H1 (cell line): Measurements from ENCODE around the gene TIMM22. TPM values are rescaled to one million over a fixed set of nuclear protein-coding genes. Genes with fewer than 3 reads are reported as not detected.

Source experiments
- CTCF ChIA-PET: fragments of 300-600 bp; sonication (Branson Sonifier 250); formaldehyde crosslinking; loops from one replicate; lab custom pipeline; 2021; ENCODE audit not compliant: partially characterized antibody; lab: Charles Lee
- POLR2A ChIA-PET: fragments of 300-600 bp; sonication (Branson Sonifier 250); formaldehyde crosslinking; loops from one replicate; lab custom pipeline; 2021; ENCODE audit warnings: inconsistent platforms; ENCODE audit not compliant: partially characterized antibody; lab: Charles Lee
- DNase-seq, 2 experiments: peaks; one replicate each; pipeline versions ENCODE4 v3.0.0 to v3.0.0-alpha.2; 2010 to 2022; ENCODE audit warnings: low spot score in 2 of 2, low read depth in 1 of 2, mixed read lengths in 1 of 2
- FAIRE-seq: peaks from 2 replicates; lab custom pipeline; 2011; peaks lifted over from hg19 to GRCh38; lab: Jason Lieb, UNC
- H2AFZ ChIP-seq: 2 replicates; pipeline ENCODE4 v1.8.1; 2012; ENCODE audit warnings: low read length, inconsistent platforms
- H2AK5ac ChIP-seq: 2 replicates; pipeline ENCODE4 v1.6.1; 2013; ENCODE audit warnings: low read depth, low read length
- H2BK120ac ChIP-seq: replicated peaks from 2 replicates; pipeline ENCODE3; 2013; ENCODE audit warnings: low read depth, low read length, inconsistent platforms
- H2BK12ac ChIP-seq: 2 replicates; pipeline ENCODE4 v1.6.1; 2013; ENCODE audit warnings: low read depth, low read length
- H2BK15ac ChIP-seq: 2 replicates; pipeline ENCODE4 v1.6.1; 2013; ENCODE audit warnings: low read length
- H2BK20ac ChIP-seq: 2 replicates; pipeline ENCODE4 v1.6.1; 2013; ENCODE audit warnings: low read length
- H2BK5ac ChIP-seq: 2 replicates; pipeline ENCODE4 v1.6.1; 2013; ENCODE audit warnings: low read depth, low read length
- H3K14ac ChIP-seq: 2 replicates; pipeline ENCODE4 v1.6.1; 2013; ENCODE audit warnings: inconsistent platforms; ENCODE audit not compliant: insufficient read length
- H3K18ac ChIP-seq: 2 replicates; pipeline ENCODE4 v1.6.1; 2013; ENCODE audit warnings: low read length; ENCODE audit errors: extremely low read depth
- H3K23ac ChIP-seq: 2 replicates; pipeline ENCODE4 v1.6.1; 2013; ENCODE audit warnings: inconsistent platforms; ENCODE audit not compliant: insufficient read length
- H3K23me2 ChIP-seq: 2 replicates; pipeline ENCODE4 v1.6.1; 2013; ENCODE audit warnings: low read depth, low read length
- H3K27ac ChIP-seq: 2 replicates; pipeline ENCODE4 v1.6.1; 2011; ENCODE audit warnings: low read depth, low read length, inconsistent platforms
- H3K27me3 ChIP-seq, 4 experiments: replicated peaks in 1 of 4; 1 replicate in 1 of 4; 2 replicates in 3 of 4; pipeline versions ENCODE4 v1.6.1 to v1.8.1; 2011 to 2013; ENCODE audit warnings: low read length in 3 of 4, mild to moderate bottlenecking in 3 of 4, inconsistent platforms in 2 of 4, mixed read lengths in 2 of 4, moderate library complexity in 1 of 4; ENCODE audit not compliant: control insufficient read depth in 3 of 4, insufficient read depth in 3 of 4; ENCODE audit errors: extremely low read depth in 1 of 4
- H3K36me3 ChIP-seq, 4 experiments: 2 replicates each; pipeline versions ENCODE4 v1.6.1 to v1.8.1; 2011 to 2013; ENCODE audit warnings: mild to moderate bottlenecking in 4 of 4, low read length in 3 of 4, moderate library complexity in 2 of 4, control low read depth in 1 of 4, inconsistent platforms in 1 of 4; ENCODE audit not compliant: insufficient read depth in 4 of 4, control insufficient read depth in 2 of 4
- H3K4ac ChIP-seq: replicated peaks from 2 replicates; pipeline ENCODE3; 2013; ENCODE audit warnings: low read length, low read depth, mixed read lengths, inconsistent platforms; ENCODE audit not compliant: insufficient read length
- H3K4me1 ChIP-seq, 4 experiments: replicated peaks in 1 of 4; 1 replicate in 1 of 4; 2 replicates in 3 of 4; pipeline versions ENCODE4 v1.6.1 to v1.8.1; 2011 to 2013; ENCODE audit warnings: low read length in 3 of 4, inconsistent platforms in 2 of 4, mixed read lengths in 1 of 4; ENCODE audit not compliant: insufficient read depth in 4 of 4, control insufficient read depth in 3 of 4
- H3K4me2 ChIP-seq, 2 experiments: 2 replicates each; pipeline versions ENCODE4 v1.6.1 to v1.8.1; 2011 to 2013; ENCODE audit warnings: low read depth in 2 of 2, low read length in 2 of 2, control low read depth in 1 of 2, inconsistent platforms in 1 of 2, mild to moderate bottlenecking in 1 of 2; ENCODE audit not compliant: insufficient read depth in 1 of 2
- H3K4me3 ChIP-seq, 4 experiments: fragments of 200-600, 300-600 bp in 1 of 4; sonication (generic), shearing (Covaris generic), sonication (Bioruptor Twin) in 1 of 4; 2 replicates each; pipeline versions ENCODE4 v1.5.1 to v1.8.1; 2011 to 2016; ENCODE audit warnings: low read length in 4 of 4, low read depth in 3 of 4, control low read depth in 2 of 4, inconsistent platforms in 2 of 4, mild to moderate bottlenecking in 2 of 4, mixed read lengths in 1 of 4, moderate library complexity in 1 of 4; ENCODE audit not compliant: insufficient read depth in 2 of 4; ENCODE audit errors: extremely low read depth in 1 of 4
- H3K56ac ChIP-seq: replicated peaks from 2 replicates; pipeline ENCODE3; 2013; ENCODE audit warnings: low read depth, mild to moderate bottlenecking, mixed read lengths, low read length, inconsistent platforms; ENCODE audit not compliant: insufficient read length
- H3K79me1 ChIP-seq: 2 replicates; pipeline ENCODE4 v1.6.1; 2013; ENCODE audit warnings: low read depth, low read length, control low read depth
- H3K79me2 ChIP-seq, 2 experiments: 2 replicates each; pipeline versions ENCODE4 v1.6.1 to v1.8.1; 2012 to 2013; ENCODE audit warnings: low read length in 2 of 2, mild to moderate bottlenecking in 2 of 2, inconsistent platforms in 1 of 2; ENCODE audit not compliant: insufficient read depth in 2 of 2, control insufficient read depth in 1 of 2
- H3K9ac ChIP-seq, 4 experiments: replicated peaks in 1 of 4; 1 replicate in 1 of 4; 2 replicates in 3 of 4; pipeline versions ENCODE4 v1.6.1 to v1.8.1; 2011 to 2013; ENCODE audit warnings: low read depth in 3 of 4, low read length in 3 of 4, control low read depth in 2 of 4, mild to moderate bottlenecking in 2 of 4, moderate library complexity in 2 of 4, inconsistent platforms in 1 of 4; ENCODE audit errors: extremely low read depth in 1 of 4
- H3K9me3 ChIP-seq, 2 experiments: 2 replicates each; pipeline versions ENCODE4 v1.6.1 to v1.8.1; 2012 to 2013; ENCODE audit warnings: mild to moderate bottlenecking in 2 of 2, moderate library complexity in 2 of 2, control low read depth in 1 of 2, inconsistent platforms in 1 of 2, low read depth in 1 of 2, low read length in 1 of 2, mixed read lengths in 1 of 2; ENCODE audit not compliant: insufficient read depth in 2 of 2
- H4K20me1 ChIP-seq, 2 experiments: replicated peaks in 1 of 2; 2 replicates each; pipeline versions ENCODE3 to v1.8.1; 2011 to 2013; ENCODE audit warnings: inconsistent platforms in 2 of 2, low read length in 2 of 2, mild to moderate bottlenecking in 1 of 2; ENCODE audit not compliant: insufficient read depth in 2 of 2, control insufficient read depth in 1 of 2
- H4K5ac ChIP-seq: 2 replicates; pipeline ENCODE4 v1.6.1; 2013; ENCODE audit warnings: low read length, low read depth, mixed read lengths, inconsistent platforms; ENCODE audit not compliant: insufficient read length
- H4K8ac ChIP-seq: 2 replicates; pipeline ENCODE4 v1.8.0; 2013; ENCODE audit warnings: mild to moderate bottlenecking, moderate library complexity, low read length, inconsistent platforms; ENCODE audit not compliant: insufficient read depth; ENCODE audit errors: extremely low read depth
- H4K91ac ChIP-seq: replicated peaks from 2 replicates; pipeline ENCODE3; 2013; ENCODE audit warnings: low read length, mixed read lengths, inconsistent platforms; ENCODE audit not compliant: insufficient read length
- whole genome bisulfite sequencing, 2 experiments: shearing (Covaris generic) in 1 of 2; methylation state at CpG; one replicate each; pipeline versions ENCODE4 v1.1.6 to v1.1.7; 2013 to 2015; ENCODE audit warnings: low lambda C conversion rate in 2 of 2, mixed read lengths in 2 of 2, inconsistent platforms in 1 of 2, low coverage in 1 of 2, missing lambda C conversion rate in 1 of 2; ENCODE audit not compliant: insufficient replicate concordance in 2 of 2, insufficient coverage in 1 of 2, insufficient read length in 1 of 2; ENCODE audit errors: extremely low coverage in 1 of 2, missing lambda C conversion rate in 1 of 2; 5-methylcytosine and 5-hydroxymethylcytosine counted together
- polyA plus RNA-seq, 7 experiments: library from polyadenylated mRNA; depleted of rRNA in 3 of 7; stranded (reverse) in 5 of 7; unstranded in 2 of 7; fragments of >200 nt in 5 of 7; fragments of 200-250 nt in 2 of 7; gene quantifications; 1 replicate in 5 of 7; 2 replicates in 1 of 7; 4 replicates in 1 of 7; pipeline versions ENCODE4 v1.2.1 to v1.2.3, GENCODE V29; 2011 to 2013; ENCODE audit warnings: missing spikeins in 2 of 7, mixed read lengths in 2 of 7
- total RNA-seq: library from RNA; stranded (reverse); fragmentation: NEBNext Ultra II Directional; extraction: Animal tissue kit (Norgen Biotek cat#: 25700); gene quantifications from 2 replicates; pipeline ENCODE4 v1.2.1, GENCODE V29; 2021
- TF ChIP-seq, protein P1 (sequence below), 3 experiments: IDR thresholded peaks; 1 replicate in 2 of 3; 2 replicates in 1 of 3; pipeline versions ENCODE4 v1.5.1 to v1.6.1; 2011; ENCODE audit warnings: low read length in 3 of 3, mild to moderate bottlenecking in 3 of 3, inconsistent platforms in 2 of 3, low read depth in 1 of 3, moderate library complexity in 1 of 3; ENCODE audit not compliant: insufficient read depth in 1 of 3; ENCODE audit errors: control extremely low read depth in 1 of 3

TIMM22 gene
- total and polyA plus RNA-seq, 2 of the 8 experiments (the other 6 are each of a cell fraction or from before 2014, with no cell fraction given): 13.8 to 17.4 TPM

DNA sequence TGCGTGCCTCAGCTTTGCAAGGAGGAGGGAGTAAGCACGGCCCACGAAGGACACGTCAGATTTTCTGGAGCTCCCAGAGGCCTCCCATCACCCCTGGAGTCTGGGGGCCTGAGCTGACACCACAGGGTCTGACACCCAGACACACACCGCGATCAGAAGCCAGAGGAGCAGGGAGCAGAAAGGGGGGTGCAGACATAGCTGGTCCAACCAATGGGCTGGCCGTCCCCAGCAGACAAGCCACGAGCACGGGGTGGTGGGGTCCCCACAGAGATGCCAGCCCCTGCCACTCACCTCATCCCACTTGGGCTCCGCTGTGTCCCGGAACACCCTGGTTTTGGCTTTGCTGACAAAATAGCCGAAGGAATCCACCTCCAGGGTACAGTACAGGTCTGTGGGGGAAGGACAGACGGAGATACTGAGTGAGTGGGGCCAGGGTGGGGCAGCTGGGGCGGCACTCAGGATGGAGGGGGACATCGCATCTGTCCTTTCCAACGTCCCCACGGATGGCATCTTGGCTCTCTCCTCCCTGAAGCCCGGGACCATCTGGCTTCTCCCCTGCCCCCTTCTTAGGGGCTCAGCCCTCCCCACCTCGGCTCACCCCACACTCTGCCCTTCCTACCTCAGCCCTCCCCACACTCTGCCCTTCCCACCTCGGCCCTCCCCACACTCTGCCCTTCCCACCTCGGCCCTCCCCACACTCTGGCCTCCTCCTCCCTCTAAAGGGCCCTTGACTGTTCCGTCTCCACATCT lies 53.5 kb downstream of the TIMM22 start:
- H3K4ac ChIP-seq: no peak overlapping the region
- peaks cover 0 to 2% of the 10 kb centered on the region in 2 experiments for H4K20me1 ChIP-seq
- CTCF ChIA-PET: interaction anchor here (0.5 to 2.9 kb wide), 2 partner anchors 8 to 188 kb away, joined by 3 to 14 read pairs; no protein-coding TSS in a partner anchor
- H4K91ac ChIP-seq: no peak overlapping the region
- no peak overlapping the region for H2BK15ac ChIP-seq
- H3K79me1 ChIP-seq: no peaks in the 10 kb centered on the region
- no peak overlapping the region for H2AK5ac ChIP-seq
- no peak overlapping the region for H4K8ac ChIP-seq
- H2AFZ ChIP-seq: no peak overlapping the region
- no peak overlapping the region for H3K9ac ChIP-seq
- H3K4me3 ChIP-seq: no peak overlapping the region
- no peak overlapping the region for H4K5ac ChIP-seq
- no peak overlapping the region for H3K27ac ChIP-seq
- H3K14ac ChIP-seq: no peak overlapping the region
- H3K56ac ChIP-seq: no peak overlapping the region
- no peaks in the 10 kb centered on the region for H3K9me3 ChIP-seq
- H2BK5ac ChIP-seq: no peak overlapping the region
- FAIRE-seq (no peak), DNase-seq (no peak)
- no peaks in the 10 kb centered on the region for H3K4me1 ChIP-seq
- no peak overlapping the region for H2BK120ac ChIP-seq
- no peak overlapping the region for H2BK20ac ChIP-seq
- H3K27me3 ChIP-seq: no peaks in the 10 kb centered on the region
- WGBS, 2 experiments: 81% methylated on average over 16 of the region's 22 CpGs; no CpG with 5 or more reads in 1 of the 2 experiments
- TF ChIP-seq, protein P1, sequence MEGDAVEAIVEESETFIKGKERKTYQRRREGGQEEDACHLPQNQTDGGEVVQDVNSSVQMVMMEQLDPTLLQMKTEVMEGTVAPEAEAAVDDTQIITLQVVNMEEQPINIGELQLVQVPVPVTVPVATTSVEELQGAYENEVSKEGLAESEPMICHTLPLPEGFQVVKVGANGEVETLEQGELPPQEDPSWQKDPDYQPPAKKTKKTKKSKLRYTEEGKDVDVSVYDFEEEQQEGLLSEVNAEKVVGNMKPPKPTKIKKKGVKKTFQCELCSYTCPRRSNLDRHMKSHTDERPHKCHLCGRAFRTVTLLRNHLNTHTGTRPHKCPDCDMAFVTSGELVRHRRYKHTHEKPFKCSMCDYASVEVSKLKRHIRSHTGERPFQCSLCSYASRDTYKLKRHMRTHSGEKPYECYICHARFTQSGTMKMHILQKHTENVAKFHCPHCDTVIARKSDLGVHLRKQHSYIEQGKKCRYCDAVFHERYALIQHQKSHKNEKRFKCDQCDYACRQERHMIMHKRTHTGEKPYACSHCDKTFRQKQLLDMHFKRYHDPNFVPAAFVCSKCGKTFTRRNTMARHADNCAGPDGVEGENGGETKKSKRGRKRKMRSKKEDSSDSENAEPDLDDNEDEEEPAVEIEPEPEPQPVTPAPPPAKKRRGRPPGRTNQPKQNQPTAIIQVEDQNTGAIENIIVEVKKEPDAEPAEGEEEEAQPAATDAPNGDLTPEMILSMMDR (IDR thresholded peaks at IDR 0.05; ENCODE audit: control extremely low read depth in 1 of 3, insufficient read depth in 1 of 3, low read depth in 1 of 3, low read length in 3 of 3): no peak
- H3K36me3 ChIP-seq: no peaks in the 10 kb centered on the region; a peak in 1 of 8 replicates
- no peaks in the 10 kb centered on the region for H3K79me2 ChIP-seq
- H2BK12ac ChIP-seq: no peak overlapping the region
- no peaks in the 10 kb centered on the region for H3K23me2 ChIP-seq
- no peak overlapping the region for H3K4me2 ChIP-seq
- H3K23ac ChIP-seq: no peak overlapping the region
- POLR2A ChIA-PET: interaction anchor here (0.8 kb wide), 1 partner anchor 10 kb away, joined by 3 read pairs; no protein-coding TSS in a partner anchor
- H3K18ac ChIP-seq: no peak overlapping the region
